ENCODE results near the gene EGFL8. TPM values are rescaled to one million over a fixed set of nuclear protein-coding genes. Genes with fewer than 3 reads are reported as not detected.
"Not testable (repeated sequence)": the region's sequence is repeated elsewhere in the genome, so short reads cannot be mapped to it uniquely, and the experiment has no call there.

Gene EGFL8
- total and polyA plus RNA-seq, 3 experiments from 2014 or later: 8.3 to 9.5 TPM; not detected in 1

- ChIA-PET POLR2A (interaction anchor here (0.6 kb wide), 1 partner anchor 11 kb away, joined by 6 read pairs; no protein-coding TSS in a partner anchor), CTCF (no interaction called here)
- H3K27ac Mint-ChIP-seq: no peak overlapping the region
- H3K4me3 Mint-ChIP-seq: peak overlapping the region in 4 of 7 donors; percentile 1 to 68 (median 24)
- H3K36me3 Mint-ChIP-seq: peaks cover 0 to 14% (median 3%) of the 10 kb centered on the region in 3 donors
- no peak overlapping the region for H3K27ac ChIP-seq (ENCODE audit: low read depth, low read length)
- no peak for DNase-seq
- peaks cover 30 to 33% (median 31%) of the 10 kb centered on the region in 3 donors for H3K4me1 Mint-ChIP-seq
- H3K4me1 ChIP-seq (ENCODE audit: insufficient read depth, low read length): peaks cover 22% of the 10 kb centered on the region
- H3K27me3 ChIP-seq (ENCODE audit: insufficient read depth, low read length, poor library complexity, severe bottlenecking): no peaks in the 10 kb centered on the region
- peaks cover 5 to 11% of the 10 kb centered on the region in 2 donors for H3K27me3 Mint-ChIP-seq
- no peaks in the 10 kb centered on the region for H3K9me3 ChIP-seq (ENCODE audit: low read length)
- peaks cover 2% of the 10 kb centered on the region for H3K36me3 ChIP-seq (ENCODE audit: insufficient read depth, low read length)
- no peaks in the 10 kb centered on the region for H3K9me3 Mint-ChIP-seq
- H3K4me3 ChIP-seq (ENCODE audit: low read length): no peak overlapping the region
Measured at GRCh38 chr6:32132110-32132509, 32.3 kb upstream of the EGFL8 start.

GRCh38 chr6:32133786-32134185 lies 30.6 kb upstream of the EGFL8 start:
- Histone ChIP-seq H3K36me3 (ENCODE audit: insufficient read depth, low read length) (no peaks in the 10 kb centered on the region), H3K9me3 (ENCODE audit: low read length) (no peaks in the 10 kb centered on the region), H3K4me3 (ENCODE audit: low read length) (no peak overlapping the region), H3K4me1 (ENCODE audit: insufficient read depth, low read length) (peaks cover 11% of the 10 kb centered on the region), H3K27me3 (ENCODE audit: insufficient read depth, low read length, poor library complexity, severe bottlenecking) (no peaks in the 10 kb centered on the region), H3K27ac (ENCODE audit: low read depth, low read length) (no peak overlapping the region)
- POLR2A ChIA-PET: no interaction called here
- H3K27ac Mint-ChIP-seq: peak overlapping the region in 1 of 8 donors; percentile 6
- no peak for DNase-seq
- H3K4me1 Mint-ChIP-seq: peaks cover 15 to 17% (median 16%) of the 10 kb centered on the region in 3 donors
- H3K27me3 Mint-ChIP-seq: peaks cover 4 to 11% of the 10 kb centered on the region in 2 donors
- no peak overlapping the region for H3K4me3 Mint-ChIP-seq
- H3K9me3 Mint-ChIP-seq: no peaks in the 10 kb centered on the region
- peaks cover 0 to 4% (median 3%) of the 10 kb centered on the region in 3 donors for H3K36me3 Mint-ChIP-seq
- CTCF ChIA-PET: no interaction called here

- Histone ChIP-seq H3K4me1 (ENCODE audit: insufficient read depth, low read length) (no peaks in the 10 kb centered on the region), H3K36me3 (ENCODE audit: insufficient read depth, low read length) (no peaks in the 10 kb centered on the region), H3K27ac (ENCODE audit: low read depth, low read length) (no peak overlapping the region), H3K4me3 (ENCODE audit: low read length) (no peak overlapping the region), H3K27me3 (ENCODE audit: insufficient read depth, low read length, poor library complexity, severe bottlenecking) (no peaks in the 10 kb centered on the region), H3K9me3 (ENCODE audit: low read length) (no peaks in the 10 kb centered on the region)
- ChIA-PET CTCF (no interaction called here), POLR2A (no interaction called here)
- Mint-ChIP-seq H3K27ac (no peak overlapping the region), H3K4me1 (no peaks in the 10 kb centered on the region), H3K4me3 (no peak overlapping the region), H3K27me3 (peaks cover 15 to 17% of the 10 kb centered on the region in 2 donors), H3K36me3 (no peaks in the 10 kb centered on the region), H3K9me3 (no peaks in the 10 kb centered on the region)
- DNase-seq: no peak
Measured at GRCh38 chr6:32137454-32137853, 26.9 kb upstream of the EGFL8 start.

- no peak for DNase-seq
- H3K9me3 Mint-ChIP-seq: no peaks in the 10 kb centered on the region
- no peaks in the 10 kb centered on the region for H3K4me1 Mint-ChIP-seq
- no peak overlapping the region for H3K27ac Mint-ChIP-seq
- no peak overlapping the region for H3K4me3 Mint-ChIP-seq
- no peak overlapping the region for H3K4me3 ChIP-seq (ENCODE audit: low read length)
- H3K27me3 Mint-ChIP-seq: peaks cover 11 to 14% of the 10 kb centered on the region in 2 donors
- H3K36me3 ChIP-seq (ENCODE audit: insufficient read depth, low read length): no peaks in the 10 kb centered on the region
- no peak overlapping the region for H3K27ac ChIP-seq (ENCODE audit: low read depth, low read length)
- ChIA-PET CTCF (interaction anchor here (1.8 kb wide), 1 partner anchor 9 kb away, joined by 9 read pairs; no protein-coding TSS in a partner anchor), POLR2A (no interaction called here)
- no peaks in the 10 kb centered on the region for H3K27me3 ChIP-seq (ENCODE audit: insufficient read depth, low read length, poor library complexity, severe bottlenecking)
- no peaks in the 10 kb centered on the region for H3K36me3 Mint-ChIP-seq
- no peaks in the 10 kb centered on the region for H3K9me3 ChIP-seq (ENCODE audit: low read length)
- H3K4me1 ChIP-seq (ENCODE audit: insufficient read depth, low read length): no peaks in the 10 kb centered on the region
Measured at GRCh38 chr6:32139590-32139989, 24.8 kb upstream of the EGFL8 start.

- Mint-ChIP-seq H3K4me3 (no peak overlapping the region), H3K27ac (peak overlapping the region in 1 of 8 donors; percentile 63), H3K36me3 (no peaks in the 10 kb centered on the region), H3K27me3 (peaks cover 11% of the 10 kb centered on the region in 2 donors), H3K9me3 (no peaks in the 10 kb centered on the region), H3K4me1 (no peaks in the 10 kb centered on the region)
- CTCF ChIA-PET: no interaction called here
- POLR2A ChIA-PET: no interaction called here
- no peak overlapping the region for H3K27ac ChIP-seq (ENCODE audit: low read depth, low read length)
- H3K27me3 ChIP-seq (ENCODE audit: insufficient read depth, low read length, poor library complexity, severe bottlenecking): no peaks in the 10 kb centered on the region
- H3K4me3 ChIP-seq (ENCODE audit: low read length): no peak overlapping the region
- H3K36me3 ChIP-seq (ENCODE audit: insufficient read depth, low read length): no peaks in the 10 kb centered on the region
- no peaks in the 10 kb centered on the region for H3K9me3 ChIP-seq (ENCODE audit: low read length)
- no peaks in the 10 kb centered on the region for H3K4me1 ChIP-seq (ENCODE audit: insufficient read depth, low read length)
- no peak for DNase-seq
Measured at GRCh38 chr6:32140420-32141046, 23.9 kb upstream of the EGFL8 start.

- H3K4me1 ChIP-seq (ENCODE audit: insufficient read depth, low read length); DNase-seq; H3K27ac ChIP-seq (ENCODE audit: low read depth, low read length); H3K27me3 ChIP-seq (ENCODE audit: insufficient read depth, low read length, poor library complexity, severe bottlenecking); H3K9me3 ChIP-seq (ENCODE audit: low read length); H3K9me3 Mint-ChIP-seq; H3K4me3 Mint-ChIP-seq; POLR2A ChIA-PET; H3K36me3 Mint-ChIP-seq; H3K4me3 ChIP-seq (ENCODE audit: low read length); H3K36me3 ChIP-seq (ENCODE audit: insufficient read depth, low read length); H3K27ac Mint-ChIP-seq: not testable (repeated sequence)
- H3K27me3 Mint-ChIP-seq: peaks cover 24 to 42% of the 10 kb centered on the region in 2 donors
- peaks cover 16 to 26% (median 20%) of the 10 kb centered on the region in 3 donors for H3K4me1 Mint-ChIP-seq
- CTCF ChIA-PET: interaction anchor here (1.1 kb wide), 1 partner anchor 18 kb away, joined by 3 read pairs; no protein-coding TSS in a partner anchor
Measured at GRCh38 chr6:32144238-32144637, 20.2 kb upstream of the EGFL8 start.

GRCh38 chr6:32146287-32146686 lies 18.1 kb upstream of the EGFL8 start:
- DNase-seq: no peak
- H3K36me3 ChIP-seq (ENCODE audit: insufficient read depth, low read length): no peaks in the 10 kb centered on the region
- ChIA-PET POLR2A (interaction anchor here (0.6 kb wide), 1 partner anchor 11 kb away, joined by 4 read pairs; no protein-coding TSS in a partner anchor), CTCF (no interaction called here)
- H3K27ac ChIP-seq (ENCODE audit: low read depth, low read length): no peak overlapping the region
- H3K9me3 ChIP-seq (ENCODE audit: low read length): no peaks in the 10 kb centered on the region
- Mint-ChIP-seq H3K4me1 (peaks cover 23 to 36% (median 33%) of the 10 kb centered on the region in 3 donors), H3K27ac (no peak overlapping the region), H3K9me3 (peaks cover 0 to 8% (median 0%) of the 10 kb centered on the region in 5 donors), H3K27me3 (peaks cover 28 to 53% of the 10 kb centered on the region in 2 donors), H3K36me3 (peaks cover 0 to 8% (median 0%) of the 10 kb centered on the region in 3 donors), H3K4me3 (peak overlapping the region in 1 of 7 donors; percentile 0)
- no peaks in the 10 kb centered on the region for H3K27me3 ChIP-seq (ENCODE audit: insufficient read depth, low read length, poor library complexity, severe bottlenecking)
- H3K4me1 ChIP-seq (ENCODE audit: insufficient read depth, low read length): no peaks in the 10 kb centered on the region
- H3K4me3 ChIP-seq (ENCODE audit: low read length): no peak overlapping the region

- H3K4me3 ChIP-seq (ENCODE audit: low read length): no peak overlapping the region
- peaks cover 0 to 8% (median 0%) of the 10 kb centered on the region in 3 donors for H3K36me3 Mint-ChIP-seq
- no peaks in the 10 kb centered on the region for H3K4me1 ChIP-seq (ENCODE audit: insufficient read depth, low read length)
- H3K27ac Mint-ChIP-seq: no peak overlapping the region
- CTCF ChIA-PET: no interaction called here
- no peak overlapping the region for H3K27ac ChIP-seq (ENCODE audit: low read depth, low read length)
- H3K4me3 Mint-ChIP-seq: no peak overlapping the region
- peaks cover 23 to 38% (median 35%) of the 10 kb centered on the region in 3 donors for H3K4me1 Mint-ChIP-seq
- H3K9me3 ChIP-seq (ENCODE audit: low read length): no peaks in the 10 kb centered on the region
- POLR2A ChIA-PET: no interaction called here
- peaks cover 0 to 8% (median 0%) of the 10 kb centered on the region in 5 donors for H3K9me3 Mint-ChIP-seq
- DNase-seq: no peak
- H3K36me3 ChIP-seq (ENCODE audit: insufficient read depth, low read length): no peaks in the 10 kb centered on the region
- peaks cover 29 to 51% of the 10 kb centered on the region in 2 donors for H3K27me3 Mint-ChIP-seq
- no peaks in the 10 kb centered on the region for H3K27me3 ChIP-seq (ENCODE audit: insufficient read depth, low read length, poor library complexity, severe bottlenecking)
Measured at GRCh38 chr6:32146687-32147086, 17.7 kb upstream of the EGFL8 start.
